A673 (cell line): ENCODE measurements around the gene MED27. TPM values are rescaled to one million over a fixed set of nuclear protein-coding genes. Genes with fewer than 3 reads are reported as not detected.

ENCODE experiments used
- BruUV-seq: library from RNA; stranded (reverse); fragments of 400-500 nt; replicated peaks from 2 replicates; lab custom pipeline; 2021; lab: Mats Ljungman, UMichigan
- CTCF ChIA-PET: fragments of 300-600 bp; sonication (Branson Sonifier 250); formaldehyde crosslinking; loops from one replicate; lab custom pipeline; 2022; ENCODE audit warnings: antibody characterized with exemption; lab: Charles Lee
- POLR2A ChIA-PET: fragments of 300-600 bp; sonication (Branson Sonifier 250); formaldehyde crosslinking; loops from one replicate; lab custom pipeline; 2022; ENCODE audit warnings: antibody characterized with exemption; ENCODE audit not compliant: low non-redundant PET; lab: Charles Lee
- DNase-seq: peaks from one replicate; pipeline ENCODE4 v3.0.0-alpha.2; 2015; ENCODE audit warnings: low spot score
- H3K27ac ChIP-seq: fragments of 200-600 bp; sonication (generic); 2 replicates; pipeline ENCODE4 v1.5.1; 2016; ENCODE audit warnings: mixed run types, low read depth, mild to moderate bottlenecking, mixed read lengths, antibody characterized with exemption, low read length; ENCODE audit not compliant: poor library complexity, severe bottlenecking
- H3K27me3 ChIP-seq: fragments of 200-600 bp; sonication (generic); replicated peaks from 2 replicates; pipeline ENCODE4 v1.6.1; 2017; ENCODE audit warnings: mixed run types, low read depth, mild to moderate bottlenecking, mixed read lengths, antibody characterized with exemption, low read length; ENCODE audit not compliant: insufficient read depth, poor library complexity
- H3K36me3 ChIP-seq: fragments of 200-600 bp; sonication (generic); 2 replicates; pipeline ENCODE4 v1.6.1; 2016; ENCODE audit warnings: mixed run types, mild to moderate bottlenecking, mixed read lengths, antibody characterized with exemption, low read length; ENCODE audit not compliant: insufficient read depth, poor library complexity, severe bottlenecking
- H3K4me1 ChIP-seq: fragments of 200-600 bp; sonication (generic); 2 replicates; pipeline ENCODE4 v1.6.1; 2017; ENCODE audit warnings: mixed run types, mild to moderate bottlenecking, mixed read lengths, antibody characterized with exemption, low read length; ENCODE audit not compliant: insufficient read depth, poor library complexity, severe bottlenecking
- H3K4me3 ChIP-seq: fragments of 200-600 bp; sonication (generic); 2 replicates; pipeline ENCODE4 v1.5.1; 2016; ENCODE audit warnings: low read depth, mixed run types, mild to moderate bottlenecking, mixed read lengths, low read length; ENCODE audit not compliant: poor library complexity, severe bottlenecking
- H3K9me3 ChIP-seq: fragments of 200-600 bp; sonication (generic); 2 replicates; pipeline ENCODE4 v1.6.1; 2016; ENCODE audit warnings: mixed run types, low read depth, mild to moderate bottlenecking, mixed read lengths, antibody characterized with exemption, low read length; ENCODE audit not compliant: poor library complexity, severe bottlenecking
- CTCF ChIP-seq: fragments of 300-800, 200-600 bp; sonication (generic); conservative IDR thresholded peaks from 2 replicates; pipeline ENCODE4 v1.5.1; 2017; ENCODE audit warnings: low read depth, mild to moderate bottlenecking, antibody characterized with exemption, low read length, moderate library complexity, mixed read lengths
- EZH2 ChIP-seq: fragments of 200-600 bp; sonication (generic); IDR thresholded peaks from 2 replicates; pipeline ENCODE4 v1.6.1; 2017; ENCODE audit warnings: borderline replicate concordance, low read depth, mild to moderate bottlenecking, mixed read lengths, antibody characterized with exemption, low read length; ENCODE audit not compliant: poor library complexity, severe bottlenecking
- intact Hi-C: fragments of 100-400 bp; cut with micrococcal nuclease; formaldehyde crosslinking; loops from one replicate; pipeline ENCODE4 v1.10.0; 2022; ENCODE audit not compliant: unreplicated experiment
- total RNA-seq: library from RNA; stranded (reverse); gene quantifications from 2 replicates; pipeline ENCODE4 v1.2.3, GENCODE V29; 2021

Gene MED27
- total RNA-seq, 1 experiment from 2014 or later = 45.4 TPM

GRCh38 chr9:131950487-131950886 is 129.2 kb downstream of the MED27 start:
- ChIA-PET POLR2A (no interaction called here), CTCF (no interaction called here)
- H3K36me3 ChIP-seq = no peaks in the 10 kb centered on the region
- H3K4me1 ChIP-seq = no peaks in the 10 kb centered on the region
- intact Hi-C loops = no loop called here
- TF ChIP-seq EZH2 (no peak), CTCF (no peak)
- no peaks in the 10 kb centered on the region for H3K9me3 ChIP-seq
- no peaks in the 10 kb centered on the region for H3K27me3 ChIP-seq
- H3K27ac ChIP-seq = no peak overlapping the region
- no peak overlapping the region for H3K4me3 ChIP-seq
- DNase-seq = no peak
- BruUV-seq = no TSS peak

DNA sequence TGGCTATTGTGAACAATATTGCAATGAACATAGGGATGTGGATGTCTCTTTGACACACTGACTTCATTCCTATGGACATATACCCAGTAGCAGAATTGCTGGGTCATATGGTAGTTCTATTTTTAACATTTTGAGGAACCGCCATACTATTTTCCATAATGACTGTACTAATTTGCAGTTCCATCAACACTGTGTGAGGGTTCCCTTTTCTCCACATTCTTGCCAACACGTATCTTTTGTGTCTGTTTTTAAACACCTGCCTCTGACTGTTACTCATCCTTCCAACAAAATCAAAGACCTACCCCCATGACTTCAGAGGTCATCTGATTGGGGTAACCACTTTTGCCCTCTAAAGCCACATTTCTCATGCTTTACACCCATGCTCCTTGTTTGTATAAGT is 133.5 kb downstream of the MED27 start:
- POLR2A ChIA-PET = no interaction called here
- CTCF ChIA-PET = no interaction called here
- no peak for DNase-seq
- H3K27ac ChIP-seq = no peak overlapping the region
- no peak overlapping the region for H3K4me3 ChIP-seq
- H3K27me3 ChIP-seq = no peaks in the 10 kb centered on the region
- no peaks in the 10 kb centered on the region for H3K36me3 ChIP-seq
- no peaks in the 10 kb centered on the region for H3K4me1 ChIP-seq
- H3K9me3 ChIP-seq = no peaks in the 10 kb centered on the region
- no TSS peak for BruUV-seq
- TF ChIP-seq CTCF (no peak), EZH2 (no peak)
- intact Hi-C loops = no loop called here

GRCh38 chr9:131943351-131943841 is 136.3 kb downstream of the MED27 start:
- Histone ChIP-seq H3K4me1 (no peaks in the 10 kb centered on the region), H3K9me3 (no peaks in the 10 kb centered on the region), H3K27me3 (no peaks in the 10 kb centered on the region), H3K4me3 (no peak overlapping the region), H3K36me3 (no peaks in the 10 kb centered on the region), H3K27ac (no peak overlapping the region)
- ChIA-PET CTCF (no interaction called here), POLR2A (no interaction called here)
- no TSS peak for BruUV-seq
- intact Hi-C loops = no loop called here
- no peak for DNase-seq
- TF ChIP-seq EZH2 (no peak), CTCF (no peak)
